SU-DHL-6 (cell line): ENCODE measurements around the gene STEAP3.

Source experiments
- EZH2phosphoT487 ChIP-seq: fragments of 200-600 bp; sonication (generic), shearing (Covaris generic); conservative IDR thresholded peaks from 2 replicates; pipeline ENCODE4 v1.6.1; 2018; ENCODE audit warnings: mild to moderate bottlenecking, antibody characterized with exemption, low read length, moderate library complexity, mixed read lengths
- TF ChIP-seq, protein P1 (sequence below): fragments of 200-600 bp; sonication (generic); IDR thresholded peaks from one replicate; pipeline ENCODE4 v1.5.1; 2017; ENCODE audit warnings: antibody characterized with exemption, mild to moderate bottlenecking, low read length, moderate library complexity; ENCODE audit not compliant: insufficient read depth, poor library complexity, severe bottlenecking

- TF ChIP-seq, protein P1, sequence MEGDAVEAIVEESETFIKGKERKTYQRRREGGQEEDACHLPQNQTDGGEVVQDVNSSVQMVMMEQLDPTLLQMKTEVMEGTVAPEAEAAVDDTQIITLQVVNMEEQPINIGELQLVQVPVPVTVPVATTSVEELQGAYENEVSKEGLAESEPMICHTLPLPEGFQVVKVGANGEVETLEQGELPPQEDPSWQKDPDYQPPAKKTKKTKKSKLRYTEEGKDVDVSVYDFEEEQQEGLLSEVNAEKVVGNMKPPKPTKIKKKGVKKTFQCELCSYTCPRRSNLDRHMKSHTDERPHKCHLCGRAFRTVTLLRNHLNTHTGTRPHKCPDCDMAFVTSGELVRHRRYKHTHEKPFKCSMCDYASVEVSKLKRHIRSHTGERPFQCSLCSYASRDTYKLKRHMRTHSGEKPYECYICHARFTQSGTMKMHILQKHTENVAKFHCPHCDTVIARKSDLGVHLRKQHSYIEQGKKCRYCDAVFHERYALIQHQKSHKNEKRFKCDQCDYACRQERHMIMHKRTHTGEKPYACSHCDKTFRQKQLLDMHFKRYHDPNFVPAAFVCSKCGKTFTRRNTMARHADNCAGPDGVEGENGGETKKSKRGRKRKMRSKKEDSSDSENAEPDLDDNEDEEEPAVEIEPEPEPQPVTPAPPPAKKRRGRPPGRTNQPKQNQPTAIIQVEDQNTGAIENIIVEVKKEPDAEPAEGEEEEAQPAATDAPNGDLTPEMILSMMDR: no peak
- TF ChIP-seq EZH2phosphoT487: no peak
These were observed 24.2 kb downstream of the STEAP3 start for GRCh38 chr2:119247844-119248271.
